Measurements from ENCODE around the gene MCCC2. TPM values are rescaled to one million over a fixed set of nuclear protein-coding genes. Genes with fewer than 3 reads are reported as not detected.
A peak's percentile ranks its signal among the peaks of the same experiment; 100 is the strongest.
"Not testable (repeated sequence)": the region's sequence is repeated elsewhere in the genome, so short reads cannot be mapped to it uniquely, and the experiment has no call there.

MCCC2 gene
- polyA plus RNA-seq, 1 experiment, result 16.2 TPM

DNA sequence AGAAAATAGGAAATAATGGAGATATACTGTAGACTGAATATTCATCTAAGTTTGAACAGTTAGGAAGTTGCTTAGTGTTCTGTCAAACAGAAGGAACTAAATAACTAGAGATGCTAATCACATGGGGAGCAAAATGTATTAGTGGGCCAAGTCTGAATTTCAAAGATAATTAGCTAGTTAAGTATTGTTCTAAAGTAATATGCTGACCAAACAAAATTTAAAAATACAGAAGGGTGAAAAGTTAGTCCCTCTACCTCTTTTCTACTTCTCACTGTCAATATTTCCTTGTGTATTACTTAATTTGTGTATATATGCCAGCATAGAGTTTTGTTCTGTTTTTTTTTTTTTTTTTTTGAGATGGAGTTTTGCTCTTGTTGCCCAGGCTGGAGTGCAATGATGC lies 4.0 kb downstream of the MCCC2 start:
- no peak for DNase-seq (ENCODE audit: low read depth)
- H3K4me3 ChIP-seq (ENCODE audit: low read depth, low read length), result no peak overlapping the region
- H3K27me3 ChIP-seq (ENCODE audit: control insufficient read depth, insufficient read depth, low read length), result no peaks in the 10 kb centered on the region
- no peak for TF ChIP-seq CTCF (IDR thresholded peaks at IDR 0.05; ENCODE audit: insufficient read depth, low read depth, low read length)
- ChIA-PET CTCF (interaction anchor here (1.6 kb wide), 1 partner anchor 10 kb away, joined by 5 read pairs; no protein-coding TSS in a partner anchor), POLR2A (no interaction called here)
- H3K36me3 ChIP-seq (ENCODE audit: control insufficient read depth, insufficient read depth, low read length), result no peaks in the 10 kb centered on the region

DNA sequence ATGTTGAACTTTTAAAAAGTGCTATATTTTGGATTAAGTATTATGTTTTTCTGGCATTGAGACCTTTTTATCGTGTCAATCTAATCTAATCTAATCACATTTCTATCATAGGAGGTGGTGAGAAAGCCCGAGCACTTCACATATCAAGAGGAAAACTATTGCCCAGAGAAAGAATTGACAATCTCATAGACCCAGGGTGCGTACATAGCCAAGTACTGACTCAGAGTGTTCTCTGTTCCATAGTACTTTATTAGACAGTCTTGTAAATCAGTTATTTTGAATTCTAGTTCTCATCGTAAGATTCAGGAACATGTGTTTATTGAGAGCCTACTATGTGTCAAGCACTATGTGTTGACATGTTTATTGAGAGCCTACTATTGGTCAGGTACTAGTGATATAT lies 9.0 kb downstream of the MCCC2 start:
- ChIA-PET POLR2A (no interaction called here), CTCF (no interaction called here)
- no peak overlapping the region for H3K4me3 ChIP-seq (ENCODE audit: low read depth, low read length)
- TF ChIP-seq CTCF (IDR thresholded peaks at IDR 0.05; ENCODE audit: insufficient read depth, low read depth, low read length), result no peak
- no peaks in the 10 kb centered on the region for H3K27me3 ChIP-seq (ENCODE audit: control insufficient read depth, insufficient read depth, low read length)
- no peaks in the 10 kb centered on the region; the same call in 1 of the 2 replicates for H3K36me3 ChIP-seq (ENCODE audit: control insufficient read depth, insufficient read depth, low read length)
- no peak for DNase-seq (ENCODE audit: low read depth)

DNA sequence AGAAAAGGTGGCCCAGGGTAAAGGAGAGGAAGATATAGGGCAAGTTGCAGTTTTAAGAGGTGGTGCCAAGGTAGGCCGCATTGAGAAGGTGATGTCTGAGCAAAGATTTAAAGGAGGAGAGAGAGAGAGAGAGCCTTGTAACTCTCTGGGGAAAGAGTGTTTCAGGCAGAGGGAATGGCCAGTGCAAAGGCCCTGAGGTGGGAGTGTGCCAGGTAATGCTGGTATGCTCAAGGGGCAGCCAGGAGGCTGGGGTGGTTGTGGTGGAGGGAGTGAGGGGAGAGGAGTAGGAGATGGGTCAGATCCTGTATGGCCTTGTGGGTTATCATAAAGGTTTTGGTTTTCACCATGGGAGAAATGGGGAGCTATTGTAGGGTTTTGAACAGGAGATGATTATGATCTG lies 9.9 kb downstream of the MCCC2 start:
- no peak for TF ChIP-seq CTCF (IDR thresholded peaks at IDR 0.05; ENCODE audit: insufficient read depth, low read depth, low read length)
- no peak for DNase-seq (ENCODE audit: low read depth)
- POLR2A ChIA-PET, result no interaction called here
- no peaks in the 10 kb centered on the region for H3K27me3 ChIP-seq (ENCODE audit: control insufficient read depth, insufficient read depth, low read length)
- CTCF ChIA-PET, result no interaction called here
- no peak overlapping the region for H3K4me3 ChIP-seq (ENCODE audit: low read depth, low read length)
- H3K36me3 ChIP-seq (ENCODE audit: control insufficient read depth, insufficient read depth, low read length), result no peaks in the 10 kb centered on the region; the same call in 1 of the 2 replicates

- no peak for DNase-seq (ENCODE audit: low read depth)
- Histone ChIP-seq H3K27me3 (ENCODE audit: control insufficient read depth, insufficient read depth, low read length) (no peaks in the 10 kb centered on the region), H3K36me3 (ENCODE audit: control insufficient read depth, insufficient read depth, low read length) (no peaks in the 10 kb centered on the region; the same call in 1 of the 2 replicates), H3K4me3 (ENCODE audit: low read depth, low read length) (no peak overlapping the region)
- ChIA-PET CTCF (interaction anchor here (1.0 to 1.4 kb wide), 4 partner anchors 8 to 108 kb away, joined by 3 to 5 read pairs (median 4); no protein-coding TSS in a partner anchor), POLR2A (no interaction called here)
- TF ChIP-seq CTCF (IDR thresholded peaks at IDR 0.05; ENCODE audit: insufficient read depth, low read depth, low read length), result no peak
These were observed 13.6 kb downstream of the MCCC2 start for GRCh38 chr5:71600783-71601182.

- H3K27me3 ChIP-seq (ENCODE audit: control insufficient read depth, insufficient read depth, low read length), result no peaks in the 10 kb centered on the region
- peak; percentile 79 for DNase-seq (ENCODE audit: low read depth)
- no peak overlapping the region for H3K4me3 ChIP-seq (ENCODE audit: low read depth, low read length)
- CTCF ChIA-PET, result interaction anchor here (0.9 to 1.4 kb wide), 5 partner anchors 9 to 108 kb away, joined by 3 to 5 read pairs (median 4); no protein-coding TSS in a partner anchor
- peak; percentile 56 for TF ChIP-seq CTCF (IDR thresholded peaks at IDR 0.05; ENCODE audit: insufficient read depth, low read depth, low read length)
- H3K36me3 ChIP-seq (ENCODE audit: control insufficient read depth, insufficient read depth, low read length), result no peaks in the 10 kb centered on the region; the same call in 1 of the 2 replicates
- POLR2A ChIA-PET, result no interaction called here
These were observed 14.3 kb downstream of the MCCC2 start for GRCh38 chr5:71601222-71602026.

- H3K36me3 ChIP-seq (ENCODE audit: control insufficient read depth, insufficient read depth, low read length); DNase-seq (ENCODE audit: low read depth); CTCF ChIA-PET; POLR2A ChIA-PET; H3K27me3 ChIP-seq (ENCODE audit: control insufficient read depth, insufficient read depth, low read length); H3K4me3 ChIP-seq (ENCODE audit: low read depth, low read length): not testable (repeated sequence)
These were observed 22.8 kb downstream of the MCCC2 start for GRCh38 chr5:71609916-71610315.

Measured in BJ (cell line).